HG03342 (cell line): ENCODE results near the gene FGF9.

Experiments used
- ATAC-seq: cut with Tn5 transposase; IDR thresholded peaks from one replicate; pipeline ENCODE4 v1.9.1; 2021; ENCODE audit warnings: mild to moderate bottlenecking, moderate library complexity; ENCODE audit not compliant: unreplicated experiment

Gene FGF9

GRCh38 chr13:21673789-21674489 lies 3.1 kb downstream of the FGF9 start:
- ATAC-seq, result peak; percentile 24

- ATAC-seq, result no peak
Measured at GRCh38 chr13:21674490-21675009, 3.7 kb downstream of the FGF9 start.

GRCh38 chr13:21675095-21675991 lies 4.5 kb downstream of the FGF9 start:
- ATAC-seq, result no peak

GRCh38 chr13:21676611-21677021 lies 5.7 kb downstream of the FGF9 start:
- ATAC-seq, result no peak

DNA sequence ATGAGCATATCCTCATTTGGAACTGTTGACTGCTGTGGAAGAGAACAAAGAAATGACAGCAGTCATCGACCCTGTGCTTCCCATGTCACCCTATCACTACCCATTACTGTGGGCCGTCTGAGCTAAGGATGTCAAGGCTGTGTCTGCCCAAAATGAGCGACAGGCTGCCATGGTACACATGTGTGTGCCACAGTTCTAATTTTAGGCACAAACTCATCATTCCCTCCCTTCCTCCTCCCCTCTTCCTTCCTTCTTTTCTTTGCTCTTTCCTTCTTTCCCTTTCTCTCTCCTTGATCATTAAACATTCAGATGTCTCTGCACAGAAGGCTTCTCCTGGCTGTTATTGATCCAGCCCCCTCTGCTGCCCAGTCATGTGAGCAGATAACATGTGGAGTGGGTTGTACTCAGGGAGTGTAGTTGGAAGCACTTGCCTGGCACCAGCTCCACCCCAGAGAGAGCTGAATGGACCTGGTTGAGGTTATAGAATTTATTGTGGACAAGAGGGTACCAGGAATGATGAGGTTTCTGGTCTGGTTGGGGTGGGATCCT lies 6.3 kb downstream of the FGF9 start:
- no peak for ATAC-seq

DNA sequence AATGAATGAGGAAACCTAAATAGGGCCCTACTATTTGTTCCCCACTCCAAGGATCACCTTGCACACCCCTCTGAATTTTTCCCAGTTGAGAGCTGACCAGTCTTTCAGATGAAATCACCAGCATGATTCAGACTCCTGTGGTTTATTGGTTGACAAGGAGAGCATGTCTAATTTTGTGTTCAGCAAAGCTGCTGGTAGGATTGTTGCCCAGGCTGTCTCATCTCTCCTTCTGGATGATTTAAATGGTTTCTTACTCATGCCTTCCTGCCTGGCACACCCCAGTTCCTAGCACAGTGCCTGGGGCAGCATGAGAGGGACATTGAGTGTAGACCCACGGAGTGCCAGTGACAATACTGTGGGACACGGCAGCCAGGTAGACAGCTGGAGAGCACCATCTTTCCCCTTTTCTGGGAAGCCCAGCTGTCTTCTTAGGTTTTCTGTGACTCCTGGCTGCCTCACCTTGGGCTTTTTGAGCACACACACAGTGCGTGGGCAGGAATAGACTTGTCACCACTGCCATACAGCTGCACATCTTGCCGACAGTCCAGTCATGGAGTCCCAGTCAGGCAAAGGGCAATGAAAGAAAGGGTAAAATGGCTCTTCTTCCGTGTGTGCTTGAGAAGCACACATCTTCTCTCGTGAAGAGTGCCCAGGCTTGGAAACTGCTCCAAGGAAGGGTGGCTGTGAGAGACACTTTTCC lies 12.3 kb downstream of the FGF9 start:
- ATAC-seq, result no peak

GRCh38 chr13:21684576-21684975 lies 13.7 kb downstream of the FGF9 start:
- ATAC-seq, result no peak

DNA sequence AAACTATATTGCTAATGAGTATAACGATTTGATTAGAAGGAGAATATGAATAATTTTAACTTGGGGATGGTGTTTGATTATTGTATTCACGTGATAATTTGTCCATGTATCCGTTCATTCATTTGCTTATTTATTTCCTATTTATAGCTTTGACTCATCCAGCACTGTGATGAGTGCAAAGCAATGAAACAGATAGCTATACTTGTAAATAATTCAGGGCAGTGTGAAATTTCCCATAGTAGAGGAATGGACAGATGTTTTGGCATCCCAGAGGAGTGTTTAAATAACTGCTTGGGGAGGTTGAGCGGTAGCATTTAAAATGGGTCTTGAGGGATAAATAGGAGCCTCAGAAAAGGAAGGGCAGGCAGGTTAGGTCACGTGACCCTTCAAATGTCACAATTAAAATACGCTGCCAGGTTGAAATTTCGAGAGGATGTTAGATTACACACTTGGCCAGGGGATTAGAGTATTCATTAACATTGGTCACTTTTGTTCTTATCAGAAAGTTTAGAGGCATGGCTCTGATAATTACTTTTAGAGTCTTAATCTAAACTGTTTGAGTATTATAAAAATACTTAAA lies 14.7 kb downstream of the FGF9 start:
- no peak for ATAC-seq

DNA sequence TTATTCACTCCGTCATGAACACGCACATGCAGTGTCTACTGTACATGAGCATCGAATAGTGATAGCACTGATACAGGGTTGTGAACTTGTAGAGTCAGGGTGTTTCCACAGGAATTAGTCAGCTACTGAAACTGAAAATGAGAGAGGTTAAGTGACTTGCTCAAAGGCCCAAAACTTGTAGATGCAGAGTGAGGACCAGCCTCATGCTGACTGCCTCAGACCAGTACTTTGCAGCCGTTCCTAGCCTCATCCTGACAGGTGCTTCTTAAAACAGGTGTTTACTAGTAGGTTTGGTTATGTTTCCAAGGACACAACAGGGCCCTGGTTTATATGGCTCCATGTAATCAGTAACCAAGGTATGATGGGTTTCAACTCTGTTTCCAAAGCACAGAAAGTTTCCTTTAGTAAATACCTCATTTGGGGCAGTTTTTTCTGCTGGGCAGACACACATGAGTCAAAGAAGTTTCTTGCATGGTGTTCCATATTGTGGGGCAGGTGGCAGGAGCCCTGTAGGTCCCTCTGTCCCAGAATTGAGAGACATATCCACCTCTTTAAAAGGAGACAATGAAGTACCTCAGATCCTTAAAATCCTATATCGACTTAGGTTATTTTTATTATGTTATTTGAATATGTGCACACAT lies 16.0 kb downstream of the FGF9 start:
- peak; percentile 95 for ATAC-seq

DNA sequence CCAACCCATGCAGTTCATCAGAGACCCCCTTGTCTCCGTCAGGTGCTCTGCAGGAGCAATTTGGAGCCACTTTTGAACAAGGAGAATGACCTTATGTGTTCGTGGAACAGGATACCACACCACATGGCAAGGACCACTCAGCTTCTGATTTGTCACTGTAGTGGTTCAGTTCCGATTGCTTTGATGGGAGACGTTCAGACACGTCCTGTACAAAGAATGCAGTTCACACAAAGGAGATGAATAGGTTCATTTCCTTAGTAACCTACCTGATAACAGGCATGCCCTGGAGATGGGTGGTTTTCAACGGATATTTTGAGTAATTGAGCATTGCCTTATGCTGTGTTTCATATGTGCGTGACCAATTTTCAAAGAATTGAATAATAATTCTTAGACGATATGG lies 17.2 kb downstream of the FGF9 start:
- no peak for ATAC-seq

DNA sequence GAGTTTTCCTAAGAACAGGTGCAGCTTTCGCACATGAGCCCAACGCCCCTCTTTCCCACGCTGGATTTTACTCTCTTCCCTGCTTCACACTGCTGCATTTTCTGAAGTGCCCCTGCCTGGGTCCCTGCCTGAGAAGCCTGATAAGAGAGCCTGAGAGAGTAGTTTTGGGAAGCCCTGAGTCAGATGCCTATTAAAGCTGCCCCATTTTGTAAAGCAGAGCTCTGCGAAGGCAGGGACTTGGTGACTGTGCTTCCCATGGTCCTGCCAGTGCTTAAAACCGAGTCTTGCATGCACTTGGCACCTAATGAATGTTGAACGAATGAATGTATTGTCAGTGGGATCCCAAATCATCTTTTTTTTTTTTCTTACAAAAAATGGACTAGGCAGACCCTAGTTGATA lies 18.2 kb downstream of the FGF9 start:
- no peak for ATAC-seq

DNA sequence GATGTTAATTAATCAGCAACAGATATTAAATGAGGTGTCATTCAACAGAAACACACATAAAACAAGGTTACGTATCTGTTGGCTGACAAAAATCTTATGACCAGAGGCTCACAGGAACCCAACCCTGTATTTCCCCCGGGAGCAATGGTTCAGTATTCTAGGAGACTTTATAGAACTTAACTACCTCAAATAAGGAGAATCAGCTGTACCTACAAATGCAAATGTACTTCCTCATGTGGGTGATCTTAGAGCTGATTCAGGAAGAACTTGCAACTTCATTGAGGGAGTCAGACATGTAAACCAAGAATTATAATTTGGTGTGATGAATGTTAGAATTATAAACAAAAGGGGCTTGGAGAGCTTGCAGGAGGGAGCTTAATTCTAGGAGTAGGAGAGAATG lies 20.1 kb downstream of the FGF9 start:
- no peak for ATAC-seq

DNA sequence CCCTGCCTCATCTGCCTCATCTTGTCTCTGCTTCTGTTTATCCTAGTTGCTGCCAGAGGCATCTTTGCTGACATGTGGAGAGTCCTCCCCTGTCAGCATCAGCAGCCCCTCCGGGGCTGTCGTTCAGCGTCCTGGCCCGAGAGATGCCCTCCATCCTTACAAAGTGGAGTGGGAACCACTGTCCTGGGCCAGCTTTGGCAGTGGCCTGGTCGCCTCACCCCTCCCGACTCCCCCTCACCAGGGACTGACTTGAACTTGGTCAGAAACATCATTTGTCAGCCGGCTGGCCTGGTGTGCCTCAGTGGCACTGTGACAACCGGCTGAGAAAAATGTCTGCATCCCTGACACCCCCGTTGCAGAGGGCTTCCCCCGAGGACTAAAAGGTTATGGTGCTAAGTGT lies 20.6 kb downstream of the FGF9 start:
- no peak for ATAC-seq

GRCh38 chr13:21691928-21692327 lies 21.1 kb downstream of the FGF9 start:
- ATAC-seq, result no peak

DNA sequence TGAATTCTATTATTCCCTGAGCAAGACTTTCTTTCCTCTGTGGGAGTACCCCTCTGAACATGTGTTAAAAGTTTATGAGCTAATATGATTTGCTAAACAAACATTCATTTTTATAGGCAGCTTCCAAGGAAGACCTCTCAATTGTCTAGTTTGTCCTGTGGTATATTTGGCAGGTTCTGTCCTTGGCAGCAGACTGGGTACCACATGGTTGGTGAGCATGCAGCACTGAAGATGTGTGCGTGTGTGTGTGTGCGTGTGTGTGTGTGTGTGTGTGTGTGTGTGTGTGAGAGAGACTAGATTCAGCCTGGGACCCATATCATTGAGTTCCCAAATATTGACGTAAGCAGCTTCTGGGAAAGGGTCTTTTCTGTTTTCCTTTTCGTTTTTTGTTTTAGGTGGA lies 24.0 kb downstream of the FGF9 start:
- no peak for ATAC-seq

GRCh38 chr13:21695546-21695945 lies 24.7 kb downstream of the FGF9 start:
- no peak for ATAC-seq

GRCh38 chr13:21696865-21697448 lies 26.1 kb downstream of the FGF9 start:
- no peak for ATAC-seq

DNA sequence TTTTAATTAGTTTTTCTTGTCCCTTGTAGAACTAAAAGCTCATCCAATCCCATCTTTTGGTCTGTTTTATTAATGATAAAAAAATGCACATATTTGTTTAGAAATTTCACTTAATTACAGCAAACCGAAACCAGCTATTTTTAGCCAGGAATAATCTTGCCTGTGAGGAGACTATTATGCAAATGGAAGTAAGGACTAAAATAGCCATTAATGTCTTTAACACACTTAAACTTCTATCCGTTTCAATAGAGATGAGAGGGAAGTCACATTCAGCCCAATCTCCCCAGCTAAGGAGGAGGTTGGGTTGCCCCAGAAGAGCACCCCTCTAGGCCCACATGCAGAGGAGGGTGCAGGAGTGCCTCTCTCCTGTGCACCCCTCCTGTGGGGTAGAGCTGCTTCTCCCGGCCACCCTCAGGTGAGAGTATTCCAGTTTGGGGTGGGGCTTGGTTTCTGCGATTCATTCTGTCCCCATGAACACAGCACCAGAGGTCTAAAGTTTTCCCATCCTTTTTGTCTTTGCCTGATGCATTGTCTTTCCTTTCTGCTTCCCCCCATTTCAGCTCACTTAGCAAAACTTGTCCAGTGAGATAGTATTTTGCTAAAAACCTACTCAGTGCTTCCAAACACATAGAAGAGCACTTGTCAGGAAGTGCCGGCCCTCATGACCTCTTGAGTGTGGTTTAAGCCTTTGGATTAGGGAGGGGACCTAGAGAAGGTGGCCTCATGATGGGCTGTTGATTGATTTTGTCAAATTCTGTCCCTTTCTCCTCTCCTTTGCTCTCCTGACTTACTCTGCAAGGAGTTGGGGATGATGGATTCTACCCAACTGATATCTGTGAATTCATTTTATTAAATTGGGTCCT lies 28.2 kb downstream of the FGF9 start:
- ATAC-seq, result no peak

DNA sequence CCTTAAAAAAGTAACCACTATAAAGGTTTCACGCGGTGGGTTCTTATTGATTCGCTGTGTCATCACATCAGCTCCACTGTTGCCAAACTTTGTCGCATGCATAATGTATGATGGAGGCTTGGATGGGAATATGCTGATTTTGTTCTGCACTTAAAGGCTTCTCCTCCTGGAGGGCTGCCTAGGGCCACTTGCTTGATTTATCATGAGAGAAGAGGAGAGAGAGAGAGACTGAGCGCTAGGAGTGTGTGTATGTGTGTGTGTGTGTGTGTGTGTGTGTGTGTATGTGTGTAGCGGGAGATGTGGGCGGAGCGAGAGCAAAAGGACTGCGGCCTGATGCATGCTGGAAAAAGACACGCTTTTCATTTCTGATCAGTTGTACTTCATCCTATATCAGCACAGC lies 30.6 kb downstream of the FGF9 start:
- no peak for ATAC-seq
